AG09309 (cell line): ENCODE results near the gene TBC1D1.

Source experiments
- DNase-seq: peaks from one replicate; pipeline ENCODE4 v3.0.0-alpha.2; 2010; ENCODE audit warnings: low read depth
- H3K4me3 ChIP-seq: 2 replicates; pipeline ENCODE4 v1.5.1; 2011; ENCODE audit warnings: mild to moderate bottlenecking, low read depth, low read length, moderate library complexity; ENCODE audit not compliant: control insufficient read depth
- TF ChIP-seq, protein P1 (sequence below): IDR thresholded peaks from 2 replicates; pipeline ENCODE4 v1.5.1; 2011; ENCODE audit warnings: mild to moderate bottlenecking, low read depth, low read length, inconsistent platforms; ENCODE audit not compliant: insufficient read depth, control insufficient read depth; ENCODE audit errors: missing control alignments

TBC1D1 gene

DNA sequence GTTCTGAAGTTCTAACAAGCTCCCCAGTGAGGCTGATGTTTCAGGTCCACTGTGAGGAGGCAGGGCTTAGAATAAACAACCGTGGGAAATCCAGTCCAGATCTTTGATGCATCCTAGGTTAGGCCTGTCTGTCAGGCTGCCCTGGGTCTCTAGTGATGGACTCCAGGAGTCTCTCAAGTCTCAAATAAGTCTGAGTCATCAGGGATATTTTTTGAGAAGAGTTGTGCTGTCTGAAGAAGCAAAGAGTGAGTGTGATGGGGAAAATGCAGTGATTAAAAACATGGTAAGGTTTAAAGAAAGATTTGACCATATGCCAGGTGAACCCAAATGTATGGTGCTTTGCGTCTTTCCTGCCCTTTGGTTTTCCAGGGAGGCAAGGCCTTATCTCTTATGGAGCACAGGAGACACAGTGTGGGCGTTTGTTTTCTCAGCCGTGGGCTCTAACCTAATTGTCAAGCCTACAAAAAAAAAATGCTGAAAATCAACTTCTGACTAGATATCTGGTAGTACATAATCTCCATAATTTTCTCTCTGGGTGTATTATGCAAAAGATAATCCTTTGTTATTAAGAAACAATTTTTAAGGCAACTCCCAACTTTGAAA, 170.0 kb downstream of the TBC1D1 start:
- no peak for DNase-seq
- TF ChIP-seq, protein P1, sequence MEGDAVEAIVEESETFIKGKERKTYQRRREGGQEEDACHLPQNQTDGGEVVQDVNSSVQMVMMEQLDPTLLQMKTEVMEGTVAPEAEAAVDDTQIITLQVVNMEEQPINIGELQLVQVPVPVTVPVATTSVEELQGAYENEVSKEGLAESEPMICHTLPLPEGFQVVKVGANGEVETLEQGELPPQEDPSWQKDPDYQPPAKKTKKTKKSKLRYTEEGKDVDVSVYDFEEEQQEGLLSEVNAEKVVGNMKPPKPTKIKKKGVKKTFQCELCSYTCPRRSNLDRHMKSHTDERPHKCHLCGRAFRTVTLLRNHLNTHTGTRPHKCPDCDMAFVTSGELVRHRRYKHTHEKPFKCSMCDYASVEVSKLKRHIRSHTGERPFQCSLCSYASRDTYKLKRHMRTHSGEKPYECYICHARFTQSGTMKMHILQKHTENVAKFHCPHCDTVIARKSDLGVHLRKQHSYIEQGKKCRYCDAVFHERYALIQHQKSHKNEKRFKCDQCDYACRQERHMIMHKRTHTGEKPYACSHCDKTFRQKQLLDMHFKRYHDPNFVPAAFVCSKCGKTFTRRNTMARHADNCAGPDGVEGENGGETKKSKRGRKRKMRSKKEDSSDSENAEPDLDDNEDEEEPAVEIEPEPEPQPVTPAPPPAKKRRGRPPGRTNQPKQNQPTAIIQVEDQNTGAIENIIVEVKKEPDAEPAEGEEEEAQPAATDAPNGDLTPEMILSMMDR: no peak
- H3K4me3 ChIP-seq: no peak overlapping the region

DNA sequence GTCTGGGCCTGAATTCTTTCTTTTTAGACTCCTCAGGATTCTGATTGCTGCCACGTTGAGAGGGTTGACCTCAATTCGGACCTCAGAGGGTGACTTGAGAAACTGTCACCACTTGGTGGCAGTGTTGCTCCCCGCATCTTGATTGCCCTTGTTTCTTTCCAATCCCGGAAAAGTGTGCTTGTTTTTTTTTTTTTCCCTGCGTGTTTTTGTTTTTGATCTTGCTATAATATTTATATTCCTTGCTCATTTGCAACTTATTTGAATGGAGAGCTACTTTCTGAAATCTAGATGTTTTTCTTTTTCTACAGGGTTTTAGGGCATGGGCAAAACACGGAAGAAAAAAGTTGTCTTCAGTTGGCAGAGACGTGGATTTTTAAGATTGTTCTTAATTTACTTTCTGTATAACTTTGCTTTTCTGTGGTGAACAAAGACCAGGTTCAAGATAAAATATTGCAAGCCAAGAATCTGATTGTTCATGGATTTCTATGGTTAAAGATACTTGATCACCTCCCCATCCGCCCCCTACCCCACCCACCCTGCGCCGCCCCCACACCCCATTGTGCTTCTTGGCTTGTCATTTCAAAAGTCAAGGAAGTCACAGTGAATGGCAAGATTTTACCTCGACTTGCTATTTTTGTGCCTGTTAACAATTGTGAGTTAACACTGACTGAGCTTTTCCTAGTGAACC, 171.3 kb downstream of the TBC1D1 start:
- no peak for DNase-seq
- TF ChIP-seq, protein P1: peak; percentile 77
- H3K4me3 ChIP-seq: no peak overlapping the region

DNA sequence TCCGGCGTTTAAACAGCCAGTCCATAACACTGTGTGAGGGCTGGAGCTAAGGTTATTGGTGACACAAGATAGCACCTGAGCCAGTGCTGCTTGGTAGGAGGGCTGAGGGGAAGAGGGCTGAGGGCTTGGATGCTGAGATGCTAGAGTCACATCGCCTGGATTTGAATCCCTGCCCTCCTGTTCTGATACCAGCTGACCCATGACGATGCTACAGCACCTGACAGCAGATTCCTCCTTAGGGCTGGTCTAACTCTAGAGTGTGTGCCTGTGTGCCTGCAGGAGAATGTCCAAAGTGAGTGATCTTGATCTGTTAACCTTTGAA, 171.9 kb downstream of the TBC1D1 start:
- H3K4me3 ChIP-seq: no peak overlapping the region
- DNase-seq: no peak
- TF ChIP-seq, protein P1: no peak

DNA sequence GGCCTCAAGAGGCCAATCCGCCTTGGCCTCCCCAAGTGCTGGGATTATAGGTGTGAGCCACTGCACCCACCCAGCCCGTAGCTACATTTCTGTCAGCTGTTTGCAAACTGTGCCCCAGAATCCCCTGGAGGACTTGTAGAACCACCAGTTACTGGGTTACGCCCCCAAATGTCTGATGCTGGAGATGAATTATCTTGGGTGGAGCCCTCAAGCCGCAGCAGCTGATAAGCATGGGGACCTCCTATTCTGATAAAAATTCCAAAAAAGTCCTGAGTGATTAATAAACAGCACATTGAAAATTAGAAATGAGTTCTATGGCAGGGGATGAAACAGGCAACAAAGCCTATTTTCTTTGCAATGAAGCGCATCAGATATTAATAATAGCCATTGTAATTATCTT, 174.3 kb downstream of the TBC1D1 start:
- DNase-seq: no peak
- no peak overlapping the region for H3K4me3 ChIP-seq
- TF ChIP-seq, protein P1: no peak

DNA sequence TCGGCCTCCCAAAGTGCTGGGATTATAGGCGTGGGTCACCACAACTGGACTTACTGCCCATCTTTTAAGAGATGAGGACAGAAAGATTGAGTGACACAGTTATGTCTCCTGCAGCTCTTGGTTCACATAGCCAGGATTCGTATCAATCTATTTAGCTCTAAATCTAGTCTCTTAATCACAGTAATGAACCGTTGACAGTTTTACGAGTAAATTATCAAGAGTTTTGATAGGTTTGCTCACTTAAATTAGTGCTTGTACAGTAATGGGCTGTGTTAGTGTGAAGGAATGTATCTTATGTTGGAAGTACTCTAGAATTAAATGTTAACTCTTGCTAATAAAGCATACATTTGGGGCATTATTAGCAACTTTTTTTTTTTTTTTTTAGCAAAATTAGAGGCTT, 175.0 kb downstream of the TBC1D1 start:
- TF ChIP-seq, protein P1: no peak
- no peak for DNase-seq
- H3K4me3 ChIP-seq: no peak overlapping the region

DNA sequence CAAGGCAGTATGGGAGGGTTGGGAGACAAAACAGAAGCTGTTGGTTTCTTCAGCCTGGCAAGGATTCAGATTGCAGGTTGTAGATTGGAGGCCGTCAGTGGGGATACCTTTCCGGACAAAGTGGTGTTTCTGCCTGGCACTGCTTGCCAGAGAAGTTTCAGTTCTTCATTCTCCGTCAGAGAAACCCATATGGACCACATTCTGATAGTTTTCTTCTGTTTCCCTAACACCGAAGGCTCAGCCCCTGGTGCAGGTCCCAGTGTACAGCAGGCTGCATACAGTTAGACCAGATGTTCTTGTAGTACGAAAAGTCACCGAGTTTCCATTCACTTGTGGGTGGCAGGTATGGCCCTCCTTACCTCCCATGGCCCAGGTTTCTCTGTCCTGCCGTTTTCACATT, 176.6 kb downstream of the TBC1D1 start:
- DNase-seq: no peak
- H3K4me3 ChIP-seq: no peak overlapping the region
- TF ChIP-seq, protein P1: no peak
